IMR-90 (cell line): ENCODE measurements around the gene CTRB1. TPM values are rescaled to one million over a fixed set of nuclear protein-coding genes. Genes with fewer than 3 reads are reported as not detected.

Source experiments
- ATAC-seq: fragments of 200-7000 bp; cut with Tn5 transposase; 2 replicates; pipeline ENCODE4 v1.9.1; 2020; ENCODE audit warnings: low read depth, mild to moderate bottlenecking, moderate library complexity
- BruUV-seq: library from RNA; stranded (reverse); fragments of 400-500 nt; replicated peaks from 2 replicates; lab custom pipeline; 2021; lab: Mats Ljungman, UMichigan
- CTCF ChIA-PET: fragments of 300-600 bp; formaldehyde crosslinking; extraction: SDS; loops from one replicate; lab custom pipeline; 2021; ENCODE audit warnings: antibody characterized with exemption; lab: Yijun Ruan, JAX
- POLR2A ChIA-PET: fragments of 300-600 bp; sonication (Branson Sonifier 250); formaldehyde crosslinking; loops from one replicate; lab custom pipeline; 2022; ENCODE audit warnings: antibody characterized with exemption; ENCODE audit not compliant: unreplicated experiment; lab: Charles Lee
- DNase-seq: peaks from one replicate; pipeline ENCODE4 v3.0.0; 2013
- H2AFZ ChIP-seq: replicated peaks from 2 replicates; pipeline ENCODE3; 2013; ENCODE audit warnings: low read length, mild to moderate bottlenecking; ENCODE audit not compliant: poor library complexity
- H2AK5ac ChIP-seq: 2 replicates; pipeline ENCODE4 v1.6.1; 2013; ENCODE audit warnings: low read depth, low read length, inconsistent platforms
- H2AK9ac ChIP-seq: replicated peaks from 2 replicates; pipeline ENCODE3; 2013; ENCODE audit warnings: mild to moderate bottlenecking, low read depth, low read length, moderate library complexity; ENCODE audit not compliant: poor library complexity
- H2BK120ac ChIP-seq: 2 replicates; pipeline ENCODE4 v1.6.1; 2013; ENCODE audit warnings: low read depth, low read length, inconsistent platforms
- H2BK15ac ChIP-seq: 3 replicates; pipeline ENCODE4 v1.6.1; 2013; ENCODE audit warnings: low read depth, low read length, inconsistent platforms
- H2BK20ac ChIP-seq: 2 replicates; pipeline ENCODE4 v1.6.1; 2013; ENCODE audit warnings: low read depth, mild to moderate bottlenecking, inconsistent platforms, low read length, moderate library complexity
- H2BK5ac ChIP-seq: 2 replicates; pipeline ENCODE4 v1.6.1; 2013; ENCODE audit warnings: mild to moderate bottlenecking, low read depth, low read length, inconsistent platforms; ENCODE audit not compliant: poor library complexity, severe bottlenecking
- H3K14ac ChIP-seq: replicated peaks from 2 replicates; pipeline ENCODE4 v1.6.1; 2013; ENCODE audit warnings: low read depth, low read length, inconsistent platforms
- H3K18ac ChIP-seq: 2 replicates; pipeline ENCODE4 v1.6.1; 2013; ENCODE audit warnings: low read depth, low read length, control low read depth
- H3K23ac ChIP-seq: 2 replicates; pipeline ENCODE4 v1.6.1; 2013; ENCODE audit warnings: low read depth, low read length, inconsistent platforms
- H3K27ac ChIP-seq: 2 replicates; pipeline ENCODE4 v1.5.1; 2013; ENCODE audit warnings: mild to moderate bottlenecking, control low read depth, low read length; ENCODE audit not compliant: insufficient read depth
- H3K27me3 ChIP-seq: 2 replicates; pipeline ENCODE4 v1.6.1; 2013; ENCODE audit warnings: low read length; ENCODE audit not compliant: control insufficient read depth, insufficient read depth
- H3K36me3 ChIP-seq: 2 replicates; pipeline ENCODE4 v1.6.1; 2013; ENCODE audit warnings: low read length, mixed read lengths; ENCODE audit not compliant: control insufficient read depth, insufficient read depth
- H3K4ac ChIP-seq: 2 replicates; pipeline ENCODE4 v1.6.1; 2013; ENCODE audit warnings: low read depth, low read length, inconsistent platforms
- H3K4me1 ChIP-seq: 2 replicates; pipeline ENCODE4 v1.6.1; 2013; ENCODE audit warnings: low read length, mixed read lengths; ENCODE audit not compliant: control insufficient read depth, insufficient read depth
- H3K4me2 ChIP-seq: 2 replicates; pipeline ENCODE4 v1.6.1; 2013; ENCODE audit warnings: low read depth, mild to moderate bottlenecking, control low read depth, low read length, moderate library complexity
- H3K4me3 ChIP-seq: 2 replicates; pipeline ENCODE4 v1.5.1; 2013; ENCODE audit warnings: low read depth, mild to moderate bottlenecking, control low read depth, low read length, moderate library complexity; ENCODE audit not compliant: insufficient read depth
- H3K56ac ChIP-seq: 2 replicates; pipeline ENCODE4 v1.6.1; 2013; ENCODE audit warnings: low read length, inconsistent platforms; ENCODE audit not compliant: insufficient read depth; ENCODE audit errors: extremely low read depth
- H3K79me1 ChIP-seq, 2 experiments: 2 replicates each; pipeline ENCODE4 v1.6.1; 2013; ENCODE audit warnings: low read length in 2 of 2, inconsistent platforms in 1 of 2, low read depth in 1 of 2
- H3K9ac ChIP-seq: 2 replicates; pipeline ENCODE4 v1.6.1; 2013; ENCODE audit warnings: low read depth, low read length, control low read depth
- H3K9me1 ChIP-seq: 2 replicates; pipeline ENCODE4 v1.6.1; 2013; ENCODE audit warnings: low read length, inconsistent platforms; ENCODE audit not compliant: insufficient read depth
- H3K9me3 ChIP-seq: 2 replicates; pipeline ENCODE4 v1.6.1; 2013; ENCODE audit warnings: low read length; ENCODE audit not compliant: control insufficient read depth, insufficient read depth
- H4K20me1 ChIP-seq: 2 replicates; pipeline ENCODE4 v1.6.1; 2013; ENCODE audit warnings: low read length, inconsistent platforms; ENCODE audit not compliant: insufficient read depth
- H4K5ac ChIP-seq: 2 replicates; pipeline ENCODE4 v1.6.1; 2013; ENCODE audit warnings: mild to moderate bottlenecking, low read depth, low read length, control low read depth
- H4K8ac ChIP-seq, 2 experiments: 2 replicates each; pipeline ENCODE4 v1.6.1; 2013; ENCODE audit warnings: low read depth in 2 of 2, low read length in 2 of 2, control low read depth in 1 of 2, inconsistent platforms in 1 of 2
- H4K91ac ChIP-seq: 2 replicates; pipeline ENCODE4 v1.6.1; 2013; ENCODE audit warnings: low read depth, low read length, inconsistent platforms; ENCODE audit not compliant: insufficient read depth
- CTCF ChIP-seq: conservative IDR thresholded peaks from 2 replicates; pipeline ENCODE4 v1.5.1; 2012; ENCODE audit warnings: mild to moderate bottlenecking, low read depth, low read length, improper control_type of control experiment
- MAFK ChIP-seq: IDR thresholded peaks from 2 replicates; pipeline ENCODE4 v1.6.1; 2012; ENCODE audit warnings: low read depth, low read length, improper control_type of control experiment
- RAD21 ChIP-seq: IDR thresholded peaks from 2 replicates; pipeline ENCODE4 v1.6.1; 2012; ENCODE audit warnings: low read length, improper control_type of control experiment
- WGBS, 2 experiments: methylation state at CpG; one replicate each; pipeline versions ENCODE4 v1.1.5 to v1.1.7; 2013; ENCODE audit warnings: missing lambda C conversion rate in 2 of 2; ENCODE audit not compliant: insufficient read length in 1 of 2; ENCODE audit errors: extremely low coverage in 2 of 2; 5-methylcytosine and 5-hydroxymethylcytosine counted together
- dilution Hi-C: fragments of 300-500 bp; cut with HindIII; formaldehyde crosslinking; loops from one replicate; pipeline ENCODE4 v1.14.3; 2018; ENCODE audit warnings: low sequenced_read_pairs; ENCODE audit not compliant: unreplicated experiment
- in situ Hi-C: fragments of 300-500 bp; cut with MboI; formaldehyde crosslinking; loops from 3 replicates; pipeline ENCODE4 v1.14.3; 2019; ENCODE audit warnings: low sequenced_read_pairs, inconsistent platforms, mixed read lengths
- intact Hi-C: fragments of 100-400 bp; cut with micrococcal nuclease; formaldehyde crosslinking; loops from 2 replicates; pipeline ENCODE4 v1.10.0; 2022
- polyA plus RNA-seq, 3 experiments: library from polyadenylated mRNA; depleted of rRNA; stranded (reverse); fragments of >200 nt; gene quantifications; 2 replicates each; pipeline ENCODE4 v1.2.3, GENCODE V29; 2012; ENCODE audit warnings: low replicate concordance in 1 of 3
- total RNA-seq: library from RNA; depleted of rRNA; stranded (reverse); fragments of >200 nt; gene quantifications from 2 replicates; pipeline ENCODE4 v1.2.3, GENCODE V29; 2012
- TF ChIP-seq, protein P1 (sequence below): fragments of 150-350 bp; IDR thresholded peaks from 2 replicates; pipeline ENCODE4 v1.6.1; 2016; ENCODE audit warnings: low read depth, mild to moderate bottlenecking, low read length, moderate library complexity, borderline replicate concordance

The CTRB1 gene
- total and polyA plus RNA-seq, 2 of the 4 experiments (the other 2 are of a cell fraction) = not detected

DNA sequence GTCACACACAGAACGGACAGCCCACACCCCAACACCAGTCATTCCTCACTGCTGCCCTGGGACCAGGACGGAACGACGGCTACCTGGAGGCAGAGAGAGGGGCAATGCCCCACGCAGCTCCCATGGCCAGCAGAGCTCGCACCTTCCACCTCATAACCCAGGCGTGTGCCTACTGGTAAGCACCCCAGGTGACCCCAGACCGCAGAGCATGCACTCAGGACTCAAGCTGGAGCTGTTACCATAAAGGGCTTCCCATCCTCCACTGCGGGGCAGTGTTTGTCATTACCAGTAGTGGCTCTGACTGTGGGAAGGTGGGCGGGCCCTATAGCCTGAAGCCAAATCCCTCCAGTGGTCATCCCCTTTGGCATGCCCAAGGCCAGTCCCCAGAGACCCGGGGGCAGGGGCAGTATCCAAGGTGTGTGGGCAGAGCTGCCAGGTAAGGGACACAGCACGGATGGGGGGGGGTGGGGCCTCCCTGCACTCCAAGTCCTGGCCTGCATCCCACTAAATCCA is 37.3 kb downstream of the CTRB1 start:
- Histone ChIP-seq H4K91ac (no peak overlapping the region), H3K9me1 (peaks cover 34% of the 10 kb centered on the region), H3K4me1 (peaks cover 67% of the 10 kb centered on the region), H2BK120ac (0 out of 2 replicates have a peak overlapping the region, but pooled peaks have one; percentile 26), H3K18ac (no peak overlapping the region; the same call in 1 of the 2 replicates), H3K79me1 (peaks cover 0 to 76% of the 10 kb centered on the region in 2 experiments; a peak in 3 of 4 replicates), H3K9ac (0 out of 2 replicates have a peak overlapping the region, but pooled peaks have one; percentile 23), H3K27me3 (no peaks in the 10 kb centered on the region), H2BK5ac (peak overlapping the region; percentile 72), H3K9me3 (no peaks in the 10 kb centered on the region), H3K4me3 (no peak overlapping the region), H4K8ac (peak overlapping the region in 1 of 2 experiments; percentile 31; a peak in 1 of 4 replicates), H2AK5ac (peak overlapping the region; percentile 92), H2AFZ (peak overlapping the region; percentile 9), H2BK15ac (no peak overlapping the region), H4K5ac (no peak overlapping the region), H3K23ac (no peak overlapping the region), H3K27ac (peak overlapping the region; percentile 76), H2AK9ac (peak overlapping the region; percentile 85), H4K20me1 (peaks cover 80% of the 10 kb centered on the region), H2BK20ac (no peak overlapping the region), H3K4ac (peak overlapping the region; percentile 46), H3K14ac (peak overlapping the region; percentile 39; the same call in 1 of the 2 replicates), H3K36me3 (0 out of 2 replicates have a peak, but pooled peaks cover 5% of the 10 kb centered on the region), H3K4me2 (peak overlapping the region; percentile 35; the same call in 1 of the 2 replicates), H3K56ac (no peak overlapping the region)
- DNase-seq (no peak), ATAC-seq (no peak)
- TF ChIP-seq CTCF (peak; percentile 26), RAD21 (peak; percentile 10; the same call in 1 of the 2 replicates), MAFK (no peak)
- TF ChIP-seq, protein P1, sequence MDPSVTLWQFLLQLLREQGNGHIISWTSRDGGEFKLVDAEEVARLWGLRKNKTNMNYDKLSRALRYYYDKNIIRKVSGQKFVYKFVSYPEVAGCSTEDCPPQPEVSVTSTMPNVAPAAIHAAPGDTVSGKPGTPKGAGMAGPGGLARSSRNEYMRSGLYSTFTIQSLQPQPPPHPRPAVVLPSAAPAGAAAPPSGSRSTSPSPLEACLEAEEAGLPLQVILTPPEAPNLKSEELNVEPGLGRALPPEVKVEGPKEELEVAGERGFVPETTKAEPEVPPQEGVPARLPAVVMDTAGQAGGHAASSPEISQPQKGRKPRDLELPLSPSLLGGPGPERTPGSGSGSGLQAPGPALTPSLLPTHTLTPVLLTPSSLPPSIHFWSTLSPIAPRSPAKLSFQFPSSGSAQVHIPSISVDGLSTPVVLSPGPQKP = no peak
- WGBS, 2 experiments = no CpG with 5 or more reads among the region's 12 CpGs
- dilution Hi-C loops = no loop called here
- CTCF ChIA-PET = interaction anchor here (0.6 kb wide), 1 partner anchor 474 kb away, joined by 3 read pairs; no protein-coding TSS in a partner anchor
- BruUV-seq = no TSS peak
- in situ Hi-C loops = no loop called here
- intact Hi-C loops = no loop called here
- POLR2A ChIA-PET = no interaction called here
